Globus pallidus (tissue), 1 donor: ENCODE results near the gene RAP1GAP2.
A peak's percentile ranks its signal among the peaks of the same experiment; 100 is the strongest.
"Not testable (repeated sequence)": the region's sequence is repeated elsewhere in the genome, so short reads cannot be mapped to it uniquely, and the experiment has no call there.

ENCODE experiments used
- DNase-seq: peaks from one replicate; pipeline ENCODE4 v3.0.0-alpha.2; 2015; ENCODE audit warnings: low spot score

The RAP1GAP2 gene

DNA sequence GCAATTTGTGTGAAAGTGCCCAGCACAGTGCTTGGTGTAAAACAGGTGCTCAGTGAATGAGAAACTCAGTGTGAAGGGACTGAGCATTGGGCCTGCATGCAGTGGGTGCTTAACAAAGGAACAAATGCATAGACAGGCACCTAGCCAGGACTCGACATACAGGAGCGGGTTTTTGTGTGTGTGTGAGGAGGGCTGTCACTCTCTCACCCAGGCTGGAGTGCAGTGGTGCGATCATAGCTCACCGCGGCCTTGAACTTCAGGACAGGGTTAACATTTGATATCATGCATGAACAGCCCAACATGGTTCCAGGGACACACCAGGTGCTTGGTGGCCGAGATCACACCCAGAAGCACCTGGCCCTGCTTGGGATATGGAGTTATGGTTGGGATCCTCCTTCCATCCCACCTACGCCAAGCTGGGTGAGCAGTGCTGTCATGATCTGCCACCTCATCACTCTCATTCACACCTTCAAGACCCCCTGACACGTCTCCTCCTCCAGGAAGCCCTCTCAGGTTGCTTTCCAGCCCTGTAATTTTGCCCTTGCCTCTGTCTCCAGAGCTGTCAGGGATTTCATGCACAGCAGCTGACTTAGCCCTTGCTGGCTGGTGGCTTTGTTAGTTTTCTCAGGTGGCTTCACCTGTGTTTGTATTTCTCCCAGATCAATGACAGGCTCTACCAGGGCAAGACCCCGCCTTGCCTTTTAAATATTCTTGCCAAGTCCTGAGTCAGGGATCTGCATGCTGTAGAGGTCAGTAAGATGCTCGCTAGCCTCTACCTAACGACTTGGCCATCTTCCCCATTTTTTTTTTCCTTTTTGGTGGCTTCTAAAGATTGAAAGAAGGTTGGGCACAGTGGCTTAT lies 200.8 kb downstream of the RAP1GAP2 start:
- DNase-seq = no peak

DNA sequence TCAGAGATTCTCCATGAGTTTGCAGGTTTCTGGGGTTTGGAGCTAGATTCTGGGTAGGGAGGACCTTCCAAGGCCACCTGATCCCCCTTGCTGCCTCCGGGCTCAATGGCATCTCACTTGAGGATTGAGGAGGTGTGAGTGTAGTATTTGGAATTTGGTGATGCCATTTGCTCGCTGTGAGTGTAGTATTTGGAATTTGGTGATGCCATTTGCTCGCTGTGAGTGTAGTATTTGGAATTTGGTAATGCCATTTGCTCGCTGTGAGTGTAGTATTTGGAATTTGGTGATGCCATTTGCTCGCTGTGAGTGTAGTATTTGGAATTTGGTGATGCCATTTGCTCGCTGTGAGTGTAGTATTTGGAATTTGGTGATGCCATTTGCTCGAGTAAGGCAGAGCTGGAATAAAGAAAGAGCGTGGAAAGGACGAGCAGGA lies 202.2 kb downstream of the RAP1GAP2 start:
- not testable (repeated sequence) for DNase-seq

DNA sequence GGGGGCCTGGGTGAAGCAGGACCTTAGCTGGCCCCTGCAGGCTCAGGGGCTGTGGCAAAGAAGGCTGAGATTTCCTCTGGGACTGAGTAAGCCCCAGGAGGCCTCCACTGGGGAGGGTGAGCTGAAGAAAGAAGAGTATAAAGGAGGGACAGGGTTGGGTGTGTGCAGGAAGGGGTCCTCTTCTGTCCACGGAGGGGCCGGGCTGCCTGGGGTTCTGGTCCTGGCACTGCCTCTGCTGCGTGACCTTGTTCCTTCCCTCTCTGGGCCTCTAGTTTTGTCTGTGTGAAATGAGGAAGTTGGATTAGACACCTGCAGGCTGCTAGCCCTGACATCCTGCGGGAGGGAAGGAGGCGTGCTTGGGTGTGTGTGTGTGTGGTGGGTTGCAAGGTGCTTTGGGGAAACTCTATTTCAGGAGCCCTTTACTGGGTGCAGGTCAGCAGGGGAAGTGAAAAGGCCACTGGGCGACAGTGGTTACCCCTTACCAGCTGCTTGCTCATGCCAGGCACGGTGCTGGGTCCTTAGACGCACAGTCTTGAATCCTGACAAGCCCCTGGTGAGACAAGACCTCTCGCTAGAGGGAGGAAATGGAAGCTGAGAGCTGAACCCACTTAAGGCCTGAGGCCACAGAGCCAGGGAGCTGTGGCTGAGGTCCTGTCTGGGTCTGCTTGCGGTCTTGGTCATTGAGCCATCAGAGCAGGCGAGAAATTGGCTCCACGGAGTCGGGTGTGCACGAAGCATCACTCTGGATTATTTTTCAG lies 206.5 kb downstream of the RAP1GAP2 start:
- DNase-seq = no peak

DNA sequence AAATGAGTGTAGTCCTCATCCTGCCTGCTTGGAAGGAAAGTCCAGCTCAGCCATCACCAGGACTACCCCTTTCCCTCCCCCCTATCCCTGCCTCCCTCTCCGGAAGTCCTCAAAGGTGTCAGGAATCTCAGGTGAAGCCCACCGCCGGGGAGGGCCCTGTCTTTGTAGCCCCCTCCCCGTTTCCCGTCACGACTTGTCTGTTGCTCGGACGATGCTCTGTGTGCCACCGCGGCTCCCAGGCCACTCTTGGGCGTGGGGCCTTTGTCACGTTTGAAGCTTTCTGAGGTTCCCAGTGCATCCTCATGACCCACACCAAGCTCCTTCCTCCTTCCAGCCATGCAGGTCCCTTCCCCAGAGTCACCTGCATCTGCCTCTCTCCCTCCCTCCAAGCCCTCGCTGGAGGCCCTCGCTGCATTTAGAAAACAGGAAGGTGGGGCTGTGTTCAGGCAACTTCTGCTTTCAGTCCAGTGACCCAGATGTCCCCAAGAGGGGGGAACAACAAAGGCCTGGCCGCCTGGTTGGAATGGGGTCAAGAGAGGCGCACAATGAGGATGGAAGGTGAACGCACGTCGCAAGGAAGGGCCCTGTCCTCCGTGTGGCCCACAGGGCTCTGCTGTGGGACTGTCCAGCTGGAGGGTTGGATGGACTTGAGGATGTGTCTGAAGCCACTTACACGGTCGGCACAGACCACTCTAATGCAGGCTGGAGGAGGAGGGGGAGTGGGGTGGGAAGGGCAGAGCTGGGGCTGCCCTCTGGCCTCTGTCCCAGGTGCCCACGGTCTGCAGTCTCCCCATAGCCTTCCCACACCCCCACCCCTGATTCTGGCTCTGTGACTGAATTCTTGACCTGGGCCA lies 207.3 kb downstream of the RAP1GAP2 start:
- DNase-seq = peak; percentile 58

DNA sequence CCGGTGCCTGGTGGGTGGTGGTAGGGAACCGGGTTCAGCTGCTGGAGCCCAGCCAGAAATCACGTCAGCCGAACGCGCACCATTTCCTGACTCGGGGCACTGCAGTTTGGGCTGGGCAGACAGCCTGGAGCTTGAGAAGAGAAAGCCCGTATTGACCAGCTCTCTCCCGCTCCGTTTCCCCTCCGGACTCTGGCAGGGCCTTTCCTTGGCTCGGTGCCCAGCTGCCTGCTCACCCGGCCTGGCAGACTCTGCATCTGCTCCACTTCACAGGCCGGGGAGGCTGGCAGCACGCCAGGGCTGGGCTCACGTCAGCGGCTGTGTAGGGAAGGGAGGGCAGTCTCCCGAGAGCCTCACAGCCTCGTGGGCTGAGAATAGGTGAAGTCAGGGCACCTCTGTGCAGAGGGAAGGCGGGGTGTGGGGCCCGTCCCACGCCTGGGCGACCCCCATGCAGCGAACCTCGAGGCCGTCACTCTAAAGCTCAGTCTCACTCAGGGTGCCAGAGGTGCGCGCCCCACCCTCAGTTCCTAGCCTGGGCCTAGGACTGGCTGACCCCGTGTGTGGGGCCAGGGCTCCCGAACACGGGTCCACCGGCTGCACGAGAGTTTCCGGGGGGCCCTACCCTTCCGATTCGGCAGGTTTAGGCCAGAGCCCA lies 208.0 kb downstream of the RAP1GAP2 start:
- DNase-seq = peak; percentile 99

DNA sequence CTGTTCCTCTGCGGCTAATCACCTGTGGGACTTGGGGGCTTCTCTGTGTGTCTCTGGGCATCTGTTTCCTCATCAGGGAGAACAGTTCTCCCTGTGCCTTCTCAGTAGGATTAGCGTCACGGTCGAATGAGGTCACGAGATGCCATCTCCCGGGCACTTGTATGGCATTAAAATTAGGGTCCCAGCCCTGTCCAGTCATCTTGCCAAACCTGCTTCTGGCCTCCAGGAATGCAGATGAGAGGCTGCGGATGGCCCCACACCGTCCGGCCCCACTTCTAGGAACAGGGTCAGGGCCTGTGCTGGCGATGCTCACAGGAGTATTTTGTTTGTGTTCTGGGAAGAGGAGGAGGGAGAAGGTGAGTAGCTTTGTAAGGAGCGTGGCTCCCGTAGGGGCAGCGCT lies 208.7 kb downstream of the RAP1GAP2 start:
- DNase-seq = no peak

DNA sequence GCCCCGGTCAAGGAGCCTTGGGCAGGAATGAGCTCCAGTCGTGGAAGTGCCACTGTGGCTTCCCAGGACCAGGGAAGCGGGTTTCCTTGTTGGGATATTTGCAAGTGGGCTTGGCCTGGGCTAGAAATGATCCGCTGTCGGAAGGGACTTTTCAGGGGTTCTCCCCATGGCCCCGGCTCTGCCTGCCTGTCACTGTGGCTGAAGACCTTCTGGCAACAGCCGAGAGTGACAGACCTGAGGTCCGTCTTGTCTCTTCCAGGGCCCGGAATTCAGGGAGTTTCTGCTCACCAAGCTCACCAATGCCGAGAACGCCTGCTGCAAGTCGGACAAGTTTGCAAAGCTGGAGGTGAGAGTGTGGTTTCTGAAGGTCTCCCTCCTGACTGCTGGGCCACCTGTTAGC lies 209.5 kb downstream of the RAP1GAP2 start:
- no peak for DNase-seq

DNA sequence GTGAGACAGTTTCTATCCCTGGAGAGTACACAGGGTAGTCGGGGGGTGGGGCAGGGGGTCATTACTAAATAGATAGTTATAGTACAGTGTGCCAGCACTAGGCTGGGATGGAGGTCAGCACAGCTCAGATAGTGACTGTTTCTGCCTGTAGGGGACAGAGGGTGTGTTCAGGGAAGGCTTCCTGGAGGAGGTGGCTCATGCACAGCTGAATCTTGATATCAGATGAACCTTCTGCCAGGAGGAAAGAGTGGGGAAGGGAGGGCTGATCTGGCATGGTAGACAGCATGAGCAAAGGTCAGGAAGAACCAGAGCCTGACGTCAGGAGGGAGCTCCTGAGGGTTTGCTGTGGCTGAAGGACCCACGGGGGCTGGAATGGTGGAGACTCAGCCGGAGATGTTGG lies 210.6 kb downstream of the RAP1GAP2 start:
- DNase-seq = no peak

DNA sequence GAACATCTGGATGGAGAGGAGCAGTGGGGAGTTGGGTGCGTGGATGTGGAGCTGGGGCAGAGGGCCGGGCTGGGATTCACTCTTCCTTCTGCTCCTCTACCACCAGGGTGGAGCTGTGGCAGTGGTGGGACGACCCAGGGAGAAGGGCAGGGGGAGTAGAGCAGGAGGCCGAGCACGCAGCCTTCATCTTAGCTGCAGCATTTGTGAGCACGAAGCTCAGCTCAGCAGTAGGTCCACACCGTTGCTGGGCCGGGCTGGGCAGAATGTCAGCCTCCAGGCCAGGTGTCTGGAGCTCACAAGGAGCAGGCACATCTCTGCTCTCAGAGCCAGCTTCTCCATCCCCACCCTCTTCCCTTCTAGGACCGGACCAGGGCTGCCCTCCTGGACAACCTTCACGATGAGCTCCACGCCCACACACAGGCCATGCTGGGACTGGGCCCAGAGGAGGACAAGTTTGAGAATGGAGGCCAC lies 211.4 kb downstream of the RAP1GAP2 start:
- DNase-seq = no peak

DNA sequence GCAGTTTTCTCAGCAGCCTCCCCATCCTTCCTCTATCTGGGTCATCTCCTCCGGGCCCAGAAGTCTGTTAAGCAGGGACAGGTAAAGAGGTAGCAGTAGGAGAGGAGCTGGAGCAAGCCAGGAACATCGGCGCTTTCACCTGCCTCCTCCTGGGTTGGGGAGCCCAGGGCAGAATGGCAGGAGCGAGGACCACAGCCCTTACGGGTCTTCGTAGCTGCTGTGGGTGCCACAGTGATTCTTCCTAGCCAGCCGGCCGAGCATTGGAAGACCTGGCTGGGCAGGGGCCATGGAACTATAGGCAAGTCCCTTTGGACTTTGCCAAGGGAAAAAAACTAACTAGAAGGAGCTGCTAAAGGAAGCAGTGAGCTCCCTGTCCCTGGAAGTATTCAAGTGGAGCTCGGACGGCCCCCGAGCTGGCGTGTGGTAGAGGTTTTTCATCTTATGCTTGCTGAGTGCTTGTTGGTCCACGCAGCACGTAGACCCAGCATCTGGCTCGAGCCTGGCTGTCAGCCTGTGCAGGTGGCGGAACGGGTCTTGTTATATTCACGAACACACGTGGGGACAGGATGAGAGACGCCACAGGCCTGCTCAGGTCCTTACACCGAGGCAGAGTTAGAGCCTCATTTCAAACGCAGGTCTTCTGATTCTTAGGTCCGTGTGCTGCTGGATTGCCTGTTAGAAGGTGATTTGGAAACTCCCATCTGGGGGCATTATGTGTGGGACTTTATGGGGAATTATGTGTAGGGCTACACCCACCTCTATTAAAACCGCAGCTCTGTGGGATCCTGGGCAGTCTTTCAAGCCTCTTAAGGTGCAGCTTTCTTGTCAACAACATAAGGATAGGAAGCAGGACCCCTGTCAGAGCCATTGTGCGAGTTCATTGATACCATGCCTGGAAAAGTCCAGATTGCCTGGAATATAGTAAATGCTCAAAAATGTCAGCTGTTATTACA lies 212.4 kb downstream of the RAP1GAP2 start:
- DNase-seq = no peak

DNA sequence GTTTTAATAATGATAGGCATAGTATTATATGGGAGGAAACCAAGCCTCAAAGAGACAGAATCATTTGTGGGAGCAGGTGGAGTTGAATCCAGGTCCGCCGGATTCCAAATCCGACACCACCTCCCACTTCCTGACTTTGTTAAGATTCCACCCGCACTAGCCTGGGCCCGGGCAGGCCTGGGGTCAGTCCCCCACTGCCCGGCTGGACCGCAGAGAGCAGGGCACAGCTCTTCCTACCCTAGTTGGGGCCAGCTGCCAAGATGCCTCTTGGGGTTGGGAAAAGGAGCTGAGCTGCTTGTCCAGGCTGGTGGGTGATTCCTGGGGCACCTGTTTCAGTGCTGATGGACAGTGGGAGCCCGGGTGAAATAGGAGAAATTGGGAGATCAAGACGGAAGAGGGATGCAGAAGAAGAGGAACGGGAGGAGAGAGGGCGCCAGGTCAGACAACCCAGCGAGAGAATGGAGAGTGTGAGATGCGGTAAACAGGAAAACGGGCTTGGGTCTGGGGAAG lies 213.2 kb downstream of the RAP1GAP2 start:
- DNase-seq = no peak

DNA sequence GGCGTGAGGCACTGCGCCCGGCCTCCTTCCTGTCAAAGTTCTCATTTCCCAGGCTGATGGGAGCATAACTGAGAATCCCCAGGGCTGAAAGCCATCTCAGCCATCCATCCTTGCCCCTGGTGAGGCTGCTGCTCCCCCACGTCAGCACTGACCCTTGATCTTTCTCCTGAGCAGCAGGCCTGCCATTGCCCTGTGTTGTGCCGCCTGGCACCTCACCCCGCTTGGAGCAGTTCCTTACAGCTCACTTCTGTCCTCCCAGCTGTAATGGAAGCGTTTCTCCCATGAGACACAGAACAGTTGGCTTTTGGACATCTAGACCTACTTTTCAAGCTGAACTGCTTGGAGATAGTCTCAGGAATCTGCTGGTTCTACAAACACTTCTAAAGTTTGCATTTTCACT lies 215.7 kb downstream of the RAP1GAP2 start:
- no peak for DNase-seq

DNA sequence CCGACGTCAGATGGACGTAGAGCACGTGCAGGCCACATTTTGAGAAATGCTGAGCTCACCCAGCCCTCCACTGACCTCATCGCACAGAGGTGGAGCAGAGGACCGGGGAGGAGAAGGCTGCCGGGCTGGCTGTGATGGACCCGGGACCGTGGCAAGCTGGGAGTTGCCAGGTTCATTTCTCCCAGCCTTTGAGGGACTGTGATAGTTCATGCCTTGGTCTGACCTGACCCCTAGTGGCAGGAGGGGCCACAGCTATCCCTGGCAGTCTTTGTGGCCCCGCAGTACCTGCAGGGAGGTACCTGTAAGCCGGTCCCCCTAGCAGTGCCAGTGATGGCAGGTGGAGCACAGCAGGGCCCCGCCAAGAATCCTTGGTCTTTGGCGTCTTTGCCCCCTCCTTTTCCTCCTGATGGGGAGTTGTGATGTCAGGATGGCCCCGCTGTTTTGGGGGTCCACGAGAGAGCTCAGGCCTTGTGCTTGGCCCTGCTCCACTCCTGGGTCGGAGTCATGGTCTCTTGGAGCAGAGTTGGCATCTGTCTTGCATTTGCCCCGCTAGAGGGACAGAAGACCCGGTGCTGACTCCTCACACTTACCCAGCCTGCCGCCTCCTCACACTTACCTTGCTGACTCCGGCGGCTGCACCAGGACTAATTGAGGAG lies 216.8 kb downstream of the RAP1GAP2 start:
- peak; percentile 55 for DNase-seq

DNA sequence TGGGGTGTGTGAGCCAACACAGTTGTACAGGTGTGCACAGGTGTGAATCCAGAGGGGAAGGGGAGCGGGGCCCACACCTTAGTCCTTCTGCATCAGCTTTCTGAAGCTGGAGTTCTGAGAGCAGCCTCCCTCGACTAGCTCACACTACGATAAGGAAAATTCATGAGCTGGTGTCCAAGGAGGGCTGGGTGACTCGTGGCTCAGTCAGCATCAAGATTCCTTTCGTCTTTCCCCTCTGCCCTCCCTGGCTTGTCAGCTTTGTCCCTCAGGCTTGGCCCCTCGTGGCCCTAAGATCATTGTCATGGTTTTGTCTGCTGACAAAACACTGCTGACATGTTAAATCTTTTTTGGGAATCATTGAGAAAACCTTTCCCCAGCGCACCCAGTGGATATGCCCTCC lies 219.7 kb downstream of the RAP1GAP2 start:
- no peak for DNase-seq

DNA sequence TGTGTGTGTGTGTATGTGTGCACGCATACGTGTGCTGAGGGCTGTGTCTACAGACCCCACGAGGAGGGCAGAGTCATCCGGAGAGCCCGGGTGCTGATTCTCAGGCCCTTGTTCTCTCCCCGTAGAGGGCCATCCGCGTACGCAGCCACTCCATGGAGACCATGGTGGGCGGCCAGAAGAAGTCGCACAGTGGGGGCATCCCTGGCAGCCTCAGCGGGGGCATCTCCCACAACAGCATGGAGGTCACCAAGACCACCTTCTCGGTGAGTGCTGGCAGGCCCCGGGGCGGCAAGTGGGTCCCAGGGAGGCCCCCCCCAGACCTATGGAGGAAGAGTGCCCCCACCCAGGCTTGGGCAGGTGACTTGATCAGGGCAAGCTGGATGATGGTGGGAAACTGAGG lies 221.7 kb downstream of the RAP1GAP2 start:
- DNase-seq = no peak

DNA sequence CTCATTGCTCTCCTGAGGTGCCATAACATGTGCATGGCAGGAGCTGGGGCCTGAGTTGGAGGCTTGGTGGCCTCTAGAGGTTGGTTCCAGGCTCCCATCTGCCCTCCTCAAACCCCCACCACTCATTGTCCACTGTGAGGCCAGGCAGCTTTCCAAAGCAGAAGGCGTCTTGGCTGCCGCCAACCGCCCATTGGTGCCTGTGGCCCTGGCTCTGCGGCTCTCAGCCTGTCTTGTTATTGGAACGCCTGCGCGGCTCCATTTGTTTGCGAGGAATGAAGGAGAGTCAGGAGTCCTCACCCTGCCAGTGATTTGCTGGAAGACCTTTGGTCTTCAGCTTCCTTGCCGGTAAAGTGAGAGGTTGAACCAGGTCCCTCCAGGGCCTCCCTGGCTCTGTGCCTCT lies 223.5 kb downstream of the RAP1GAP2 start:
- no peak for DNase-seq

DNA sequence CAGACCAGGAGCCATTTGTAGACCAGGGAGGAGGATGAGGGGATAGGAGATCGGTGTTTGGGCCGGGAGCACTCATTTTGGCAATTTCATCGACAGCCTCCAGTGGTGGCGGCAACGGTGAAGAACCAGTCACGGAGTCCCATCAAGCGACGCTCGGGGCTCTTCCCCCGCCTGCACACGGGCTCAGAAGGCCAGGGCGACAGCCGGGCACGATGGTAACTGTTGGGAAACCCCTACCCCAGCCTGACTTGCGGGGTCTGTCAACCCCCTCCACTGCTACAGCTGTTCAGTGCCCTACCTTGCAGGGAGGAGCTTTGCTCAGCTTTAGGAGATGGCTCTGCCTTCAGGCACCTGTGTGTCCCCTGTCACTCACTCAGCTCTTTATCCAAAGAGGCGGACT lies 224.1 kb downstream of the RAP1GAP2 start:
- DNase-seq = no peak

DNA sequence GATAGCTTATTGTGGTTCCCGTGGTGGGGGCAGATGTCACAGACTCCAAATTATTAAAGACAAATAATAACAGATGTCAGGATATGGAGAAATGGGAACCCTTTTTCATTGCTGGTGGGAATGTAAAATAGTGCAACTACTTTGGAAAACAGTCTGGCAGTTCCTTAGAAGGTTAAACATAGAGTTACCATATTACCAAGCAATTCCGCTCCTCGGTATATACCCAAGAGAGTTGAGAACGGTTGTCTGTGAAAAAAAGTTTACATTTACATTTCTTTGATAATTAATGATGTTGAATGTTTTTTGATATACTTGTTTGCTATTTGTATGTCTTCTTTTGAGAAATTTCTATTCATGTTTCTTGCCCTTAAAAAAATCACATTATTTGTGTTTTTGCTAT lies 226.0 kb downstream of the RAP1GAP2 start:
- no peak for DNase-seq

DNA sequence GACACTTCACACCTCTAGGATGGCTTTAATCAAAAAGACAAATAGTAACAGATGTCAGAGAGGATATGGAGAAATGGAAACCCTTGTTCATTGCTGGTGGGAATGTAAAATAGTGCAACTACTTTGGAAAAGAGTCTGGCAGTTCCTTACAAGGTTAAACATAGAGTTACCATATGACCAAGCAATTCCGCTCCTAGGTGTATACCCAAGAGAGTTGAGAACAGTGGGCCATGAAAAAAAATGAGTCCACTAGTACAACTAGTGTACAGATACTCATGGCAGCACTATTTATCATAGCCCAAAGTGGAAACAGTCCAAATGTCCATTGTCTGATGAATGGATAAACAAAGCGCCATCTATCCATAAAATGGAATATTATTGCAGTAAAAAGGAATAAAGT lies 228.1 kb downstream of the RAP1GAP2 start:
- DNase-seq = no peak
